AG09309 (cell line): Measurements from ENCODE around the gene SPOCK2.

Experiments used
- DNase-seq: peaks from one replicate; pipeline ENCODE4 v3.0.0-alpha.2; 2010; ENCODE audit warnings: low read depth
- H3K4me3 ChIP-seq: 2 replicates; pipeline ENCODE4 v1.5.1; 2011; ENCODE audit warnings: mild to moderate bottlenecking, low read depth, low read length, moderate library complexity; ENCODE audit not compliant: control insufficient read depth
- CTCF ChIP-seq: IDR thresholded peaks from 2 replicates; pipeline ENCODE4 v1.5.1; 2011; ENCODE audit warnings: mild to moderate bottlenecking, low read depth, low read length, inconsistent platforms; ENCODE audit not compliant: insufficient read depth, control insufficient read depth; ENCODE audit errors: missing control alignments

SPOCK2 gene

GRCh38 chr10:72025400-72025799, 63.0 kb downstream of the SPOCK2 start:
- H3K4me3 ChIP-seq: no peak overlapping the region
- no peak for DNase-seq
- TF ChIP-seq CTCF: no peak

DNA sequence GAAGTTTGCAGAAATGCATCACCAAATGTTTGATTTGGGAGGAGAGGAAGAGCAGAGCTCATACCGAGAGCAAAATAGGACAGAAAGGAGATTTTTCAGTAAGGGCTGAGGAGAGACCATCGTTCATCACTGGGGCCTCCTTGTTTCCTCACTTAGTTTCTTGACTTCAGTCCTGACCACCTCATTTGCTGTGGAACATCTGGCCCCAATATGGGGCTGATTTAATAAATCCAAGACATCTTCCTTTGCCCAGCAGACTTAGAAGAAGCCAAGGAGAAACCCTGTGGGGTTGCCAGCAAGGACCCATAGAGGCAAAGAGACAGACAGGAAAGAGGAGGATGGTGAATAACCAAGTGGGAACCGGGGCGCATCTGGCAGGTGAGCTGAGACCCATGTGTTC, 63.8 kb downstream of the SPOCK2 start:
- no peak overlapping the region for H3K4me3 ChIP-seq
- no peak for TF ChIP-seq CTCF
- no peak for DNase-seq

GRCh38 chr10:72022228-72022627, 66.1 kb downstream of the SPOCK2 start:
- H3K4me3 ChIP-seq: no peak overlapping the region
- no peak for DNase-seq
- no peak for TF ChIP-seq CTCF

DNA sequence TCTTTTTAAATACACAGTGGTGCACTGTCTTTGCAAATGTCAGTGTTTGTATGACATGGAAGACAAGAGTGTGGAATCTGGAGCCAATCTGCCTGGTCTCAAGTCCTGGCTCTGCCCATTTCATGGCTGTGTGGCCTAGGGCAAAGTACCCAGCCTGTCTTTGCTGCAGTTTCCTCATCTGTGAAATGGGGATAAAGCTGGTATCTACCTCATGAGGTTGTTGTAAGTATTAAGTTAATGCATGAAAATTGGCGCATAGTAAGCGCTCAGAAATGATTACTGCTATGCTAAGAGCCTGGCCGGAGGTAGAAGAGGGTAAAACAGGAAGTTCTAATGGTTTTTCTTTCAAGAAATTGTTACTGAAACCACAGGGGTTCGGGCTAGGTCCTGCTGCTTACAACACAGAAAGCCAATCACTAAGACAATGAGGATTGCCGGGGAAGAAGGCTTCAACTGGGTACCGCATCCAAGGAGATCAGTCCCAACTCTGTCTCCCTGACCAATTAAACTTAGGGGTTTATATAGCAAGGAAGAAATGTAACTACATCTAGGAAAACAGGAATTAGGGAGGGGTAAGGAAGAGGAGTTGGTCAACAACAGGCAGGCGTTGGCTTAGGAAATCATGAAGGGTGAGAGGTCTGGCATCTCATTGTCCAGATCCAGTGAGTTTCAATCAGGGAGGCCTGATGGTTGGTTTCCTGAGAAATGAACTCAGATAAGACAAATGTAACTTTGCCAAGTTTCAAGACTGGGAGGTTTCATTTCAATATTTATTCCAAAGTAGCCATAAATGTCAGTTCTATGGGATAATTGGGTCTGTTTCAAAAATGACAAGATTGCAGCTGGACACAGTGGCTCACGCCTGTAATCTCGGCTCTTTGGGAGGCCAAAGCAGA, 67.2 kb downstream of the SPOCK2 start:
- DNase-seq: no peak
- no peak overlapping the region for H3K4me3 ChIP-seq
- TF ChIP-seq CTCF: no peak

DNA sequence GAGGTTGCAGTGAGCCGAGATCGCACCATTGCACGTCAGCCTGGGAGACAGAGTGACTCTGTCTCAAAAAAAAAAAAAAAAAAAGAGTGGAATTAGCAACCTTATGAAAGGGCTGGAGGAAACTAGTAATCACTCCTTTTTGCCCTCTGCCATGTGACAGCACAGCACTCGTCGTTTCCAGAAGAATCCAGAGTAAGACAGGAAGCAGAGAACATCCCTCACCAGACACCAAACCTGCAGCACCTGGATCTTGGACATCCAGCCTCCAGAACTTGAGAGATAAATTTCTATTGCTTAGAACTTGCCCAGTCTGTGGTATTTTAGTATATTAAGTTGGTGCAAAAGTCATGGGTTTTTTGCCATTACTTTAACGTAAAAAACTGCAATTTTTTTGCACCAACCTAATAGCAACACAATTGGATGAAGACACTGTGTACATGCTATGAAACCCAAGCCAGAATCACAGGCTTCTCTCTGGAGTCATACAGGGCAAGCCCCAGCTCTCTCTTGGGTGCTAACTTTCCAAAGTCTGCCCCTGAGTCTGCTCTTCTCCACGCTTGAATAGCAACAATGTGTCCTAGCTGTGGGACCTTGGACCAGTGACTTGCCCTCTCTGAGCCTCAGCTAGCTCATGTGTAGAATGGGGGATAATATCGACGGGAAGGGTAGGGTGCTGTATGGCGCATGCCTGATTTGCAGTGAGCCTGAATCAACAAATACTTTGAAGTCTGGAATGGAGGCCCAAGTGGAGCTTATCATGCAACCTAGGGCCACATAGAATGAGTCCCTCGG, 69.1 kb downstream of the SPOCK2 start:
- DNase-seq: no peak

More for the DNA sequence above, 69.1 kb downstream of the SPOCK2 start:
- TF ChIP-seq CTCF: no peak
- no peak overlapping the region for H3K4me3 ChIP-seq
